Stimulated activated naive B cell treated with anti-CD40 and anti-IgM and Interleukin-4, amounts not matched to agents 10 μg/mL and 1 μg/mL and 100 μg/mL, for 72 hours (primary cell): ENCODE measurements around the gene ENTPD6.

Experiments
- ATAC-seq, 2 donors: fragments of 150-1000 bp; cut with Tn5 transposase; replicated peaks; 2 replicates each; pipeline ENCODE4 v1.10.0; 2021; ENCODE audit warnings: moderate library complexity in 1 of 2
- DNase-seq: peaks from one replicate; pipeline ENCODE4 v3.0.0; 2021
- H3K27ac Mint-ChIP-seq: one replicate; pipeline ENCODE4 v1.8.0; 2022; ENCODE audit warnings: mild to moderate bottlenecking, mixed read lengths
- H3K27me3 Mint-ChIP-seq, 2 donors: one replicate each; pipeline ENCODE4 v1.8.0; 2022; ENCODE audit warnings: mixed read lengths in 2 of 2
- H3K36me3 Mint-ChIP-seq, 2 donors: one replicate each; pipeline ENCODE4 v1.8.0; 2022; ENCODE audit warnings: mixed read lengths in 2 of 2, mild to moderate bottlenecking in 1 of 2
- H3K4me1 Mint-ChIP-seq, 2 donors: one replicate each; pipeline ENCODE4 v1.8.0; 2022; ENCODE audit warnings: mixed read lengths in 2 of 2, mild to moderate bottlenecking in 1 of 2
- H3K4me3 Mint-ChIP-seq, 2 donors: one replicate each; pipeline ENCODE4 v1.8.0; 2022; ENCODE audit warnings: mild to moderate bottlenecking in 2 of 2, mixed read lengths in 2 of 2, moderate library complexity in 1 of 2
- H3K9me3 Mint-ChIP-seq, 2 donors: one replicate each; pipeline ENCODE4 v1.8.0; 2022; ENCODE audit warnings: mixed read lengths in 2 of 2, mild to moderate bottlenecking in 1 of 2

The ENTPD6 gene

DNA sequence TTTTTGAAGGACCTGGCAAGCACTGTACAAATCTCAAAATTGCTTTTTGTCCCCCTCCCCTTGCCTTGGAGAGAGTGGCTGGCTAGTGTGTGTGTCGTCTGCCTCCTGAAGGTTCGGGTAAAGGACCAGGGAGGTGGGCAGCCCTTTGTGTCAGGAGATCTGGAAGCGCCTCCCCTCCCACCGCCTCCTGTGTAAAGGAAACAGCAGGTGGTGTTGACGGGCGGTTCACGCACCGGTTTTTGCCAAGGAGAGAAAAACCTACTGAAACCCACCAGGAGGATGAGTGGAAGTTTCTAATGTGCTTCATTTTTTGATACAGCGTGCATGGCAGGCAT lies 1.2 kb downstream of the ENTPD6 start:
- Mint-ChIP-seq H3K4me1 (peaks cover 27 to 47% of the 10 kb centered on the region in 2 donors), H3K9me3 (no peaks in the 10 kb centered on the region)

DNA sequence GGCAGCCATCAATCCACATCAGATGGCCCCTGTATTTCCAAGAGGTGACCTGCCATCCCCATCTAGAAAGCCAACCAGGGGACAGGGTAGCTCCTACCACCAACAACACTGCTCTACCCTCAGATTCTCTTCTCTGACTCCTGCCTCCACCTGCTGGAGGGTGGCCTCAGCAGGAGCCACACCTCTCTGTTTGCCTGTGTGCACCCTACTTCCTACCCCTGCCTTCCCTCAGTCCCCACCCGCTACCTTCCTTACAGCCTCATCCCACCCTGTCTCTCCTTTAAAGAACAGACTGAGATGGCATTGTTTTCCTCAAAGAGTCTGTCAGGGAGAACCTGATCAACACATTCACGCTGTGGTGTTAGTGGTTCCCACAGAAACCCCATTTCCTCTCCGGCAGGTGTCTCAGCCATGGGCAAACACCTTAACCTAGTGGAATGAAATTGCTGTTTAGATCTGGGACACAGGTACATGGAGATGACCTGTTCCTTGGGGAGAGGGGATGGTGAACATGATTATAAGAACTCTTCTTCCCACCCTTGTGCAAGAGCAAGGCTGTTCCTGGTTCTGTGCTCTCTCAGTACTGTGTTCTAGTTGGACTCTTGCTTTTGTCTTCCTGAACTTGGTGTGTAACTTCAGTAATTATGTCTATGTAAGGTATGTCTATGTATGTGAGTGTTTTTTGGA lies 1.8 kb downstream of the ENTPD6 start:
- DNase-seq (no peak), ATAC-seq (no peak)
- Mint-ChIP-seq H3K4me1 (peaks cover 27 to 50% of the 10 kb centered on the region in 2 donors), H3K27me3 (no peaks in the 10 kb centered on the region), H3K9me3 (no peaks in the 10 kb centered on the region), H3K27ac (no peak overlapping the region), H3K36me3 (peaks cover 14 to 19% of the 10 kb centered on the region in 2 donors), H3K4me3 (peak overlapping the region; percentile 52 to 55)

More for the DNA sequence above, 1.2 kb downstream of the ENTPD6 start:
- ATAC-seq (no peak), DNase-seq (no peak)
- Mint-ChIP-seq H3K36me3 (peaks cover 12 to 19% of the 10 kb centered on the region in 2 donors), H3K27me3 (no peaks in the 10 kb centered on the region), H3K4me3 (peak overlapping the region; percentile 88 to 97), H3K27ac (no peak overlapping the region)

DNA sequence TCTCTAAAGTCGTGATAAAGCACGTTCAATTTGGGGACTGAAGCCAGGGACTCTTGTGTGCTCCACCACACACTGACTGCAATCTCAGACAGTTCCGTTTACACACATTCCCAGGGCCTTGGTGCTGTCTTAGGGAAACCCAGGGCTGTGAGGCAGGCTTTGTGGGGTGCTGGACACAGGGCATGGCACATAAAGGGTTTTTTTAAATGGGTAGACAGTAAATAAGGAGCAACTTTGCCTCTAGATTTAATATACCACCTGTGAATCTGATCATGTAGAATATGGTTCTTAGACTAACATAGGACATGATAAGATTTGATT lies 2.3 kb downstream of the ENTPD6 start:
- H3K27me3 Mint-ChIP-seq, result no peaks in the 10 kb centered on the region
- peaks cover 14 to 19% of the 10 kb centered on the region in 2 donors for H3K36me3 Mint-ChIP-seq
- H3K4me3 Mint-ChIP-seq, result peak overlapping the region in 1 of 2 donors; percentile 7
- DNase-seq, result no peak
- H3K27ac Mint-ChIP-seq, result no peak overlapping the region
- peaks cover 27 to 54% of the 10 kb centered on the region in 2 donors for H3K4me1 Mint-ChIP-seq
- no peaks in the 10 kb centered on the region for H3K9me3 Mint-ChIP-seq
- ATAC-seq, result no peak

DNA sequence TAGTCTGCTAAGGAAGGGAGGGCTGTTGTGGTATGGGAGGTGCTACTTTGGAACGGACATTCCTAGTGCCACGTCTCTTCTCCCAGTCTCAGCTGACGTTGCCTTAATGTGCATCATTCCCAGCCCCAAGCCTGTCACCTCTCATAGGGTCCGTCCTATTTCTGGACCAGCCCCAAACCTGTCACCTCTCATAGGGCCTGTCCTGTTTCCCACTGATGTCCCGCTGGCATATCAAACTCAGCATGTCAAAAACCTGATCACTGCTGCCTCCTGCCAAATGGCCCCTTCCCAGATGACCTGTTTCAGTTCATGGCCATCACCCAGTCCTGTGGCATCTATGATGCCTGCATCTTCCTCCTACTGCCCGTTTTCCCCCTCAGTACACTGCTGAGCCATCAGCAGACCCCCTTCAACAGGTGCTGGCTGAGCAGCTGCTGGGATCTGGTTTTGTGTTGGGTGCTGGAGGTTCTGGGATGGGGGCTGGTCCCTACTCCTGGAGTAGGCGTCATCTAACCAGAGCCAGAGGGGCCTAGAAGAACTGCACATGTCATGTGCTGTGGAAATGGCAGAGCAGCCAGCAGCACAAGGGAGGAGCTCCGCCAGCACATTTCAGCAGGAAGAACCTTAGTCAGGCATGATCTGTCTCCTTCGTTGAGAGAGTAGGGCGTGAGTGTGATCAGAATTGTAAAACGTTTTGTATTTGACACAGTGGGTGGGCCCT lies 3.3 kb downstream of the ENTPD6 start:
- no peaks in the 10 kb centered on the region for H3K27me3 Mint-ChIP-seq
- peaks cover 0 to 5% of the 10 kb centered on the region in 2 donors for H3K9me3 Mint-ChIP-seq

DNA sequence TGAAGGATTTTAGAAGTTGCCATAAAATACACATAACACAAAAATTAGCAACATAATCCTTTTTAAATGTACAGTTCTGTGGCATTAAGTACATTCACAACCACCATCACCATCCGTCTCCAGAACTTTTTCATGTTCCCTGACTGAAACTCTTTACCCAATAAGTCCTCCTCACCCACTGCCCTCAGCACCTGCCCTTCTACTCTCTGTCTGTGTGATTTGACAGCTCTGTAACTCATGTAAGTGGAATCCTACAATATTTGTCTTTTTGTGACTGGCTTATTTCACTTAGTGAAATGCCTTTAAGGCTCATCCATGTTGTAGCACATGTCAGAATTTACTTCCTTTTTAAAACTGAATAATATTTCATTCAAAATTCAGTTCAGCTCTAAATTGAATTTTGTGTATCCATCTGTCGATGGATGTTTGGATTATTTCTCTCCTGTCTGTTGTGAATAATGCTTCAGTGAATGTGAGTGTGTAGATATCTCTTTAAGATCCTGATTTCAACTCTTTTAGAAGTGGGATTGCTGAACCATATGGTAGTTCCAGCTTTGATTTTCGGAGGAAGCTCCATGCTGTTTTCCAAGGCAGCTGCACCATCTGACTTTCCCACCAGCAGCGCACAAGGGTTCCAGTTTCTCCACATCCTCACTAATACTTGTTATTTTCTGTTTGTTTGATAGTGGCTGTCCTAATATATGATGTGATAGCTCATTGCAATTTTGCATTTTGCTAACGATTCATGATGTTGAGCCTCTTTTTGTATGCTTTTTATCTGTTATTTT lies 4.2 kb downstream of the ENTPD6 start:
- DNase-seq, result no peak
- Mint-ChIP-seq H3K4me1 (peaks cover 41 to 69% of the 10 kb centered on the region in 2 donors), H3K27ac (no peak overlapping the region)

More for the DNA sequence above, 3.3 kb downstream of the ENTPD6 start:
- H3K27ac Mint-ChIP-seq, result no peak overlapping the region
- ATAC-seq (no peak), DNase-seq (no peak)
- H3K4me3 Mint-ChIP-seq, result no peak overlapping the region
- H3K36me3 Mint-ChIP-seq, result peaks cover 17 to 28% of the 10 kb centered on the region in 2 donors
- H3K4me1 Mint-ChIP-seq, result peaks cover 35 to 64% of the 10 kb centered on the region in 2 donors

DNA sequence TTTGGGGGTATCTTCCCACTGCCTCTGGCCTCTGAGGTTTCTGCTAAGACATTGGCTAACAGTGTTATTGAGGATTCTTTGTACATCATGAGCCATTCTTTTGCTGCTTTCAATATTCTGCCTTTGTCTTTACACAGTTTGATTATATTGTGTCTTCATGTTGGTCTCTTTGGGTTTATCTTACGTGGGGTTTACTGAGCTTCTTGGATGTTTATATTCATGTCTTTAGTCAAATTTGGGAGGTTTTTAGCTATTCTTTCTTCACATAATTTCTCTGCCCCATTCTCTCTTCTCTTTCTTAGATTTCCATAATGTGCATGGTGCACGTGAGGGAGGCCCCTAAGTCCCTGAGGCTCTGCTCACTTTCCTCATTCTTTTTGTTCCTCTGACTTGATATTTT lies 7.6 kb downstream of the ENTPD6 start:
- Mint-ChIP-seq H3K36me3 (peaks cover 22 to 36% of the 10 kb centered on the region in 2 donors), H3K9me3 (peaks cover 0 to 5% of the 10 kb centered on the region in 2 donors), H3K4me1 (peaks cover 36 to 59% of the 10 kb centered on the region in 2 donors), H3K27me3 (no peaks in the 10 kb centered on the region), H3K27ac (no peak overlapping the region), H3K4me3 (no peak overlapping the region)
- ATAC-seq, result no peak
- DNase-seq, result no peak

More for the DNA sequence above, 4.2 kb downstream of the ENTPD6 start:
- Mint-ChIP-seq H3K9me3 (peaks cover 0 to 5% of the 10 kb centered on the region in 2 donors), H3K27me3 (no peaks in the 10 kb centered on the region), H3K4me3 (no peak overlapping the region), H3K36me3 (peaks cover 17 to 30% of the 10 kb centered on the region in 2 donors)
- no peak for ATAC-seq

DNA sequence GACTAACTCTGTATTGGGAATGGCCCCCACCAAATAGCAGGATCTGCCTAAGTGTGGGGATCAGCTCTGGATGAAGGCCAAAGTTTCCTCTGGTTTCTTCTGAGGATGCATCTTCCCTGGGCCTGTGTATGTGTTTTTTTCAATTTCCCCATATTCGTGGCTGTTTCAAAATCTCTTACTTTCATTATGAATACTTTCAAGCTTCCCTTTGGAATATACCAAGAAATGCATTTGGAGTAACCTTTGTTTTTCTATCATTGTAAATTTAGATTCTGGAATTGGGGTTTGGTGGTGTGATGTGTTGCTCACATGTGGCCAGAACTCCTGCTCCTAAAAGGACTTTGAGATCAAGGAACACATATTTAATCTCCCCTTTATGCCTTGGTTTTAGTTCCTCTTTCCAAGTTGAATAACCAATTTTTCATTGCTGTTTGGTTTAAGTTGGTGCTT lies 8.4 kb downstream of the ENTPD6 start:
- Mint-ChIP-seq H3K27me3 (no peaks in the 10 kb centered on the region), H3K27ac (peak overlapping the region; percentile 70), H3K4me1 (peaks cover 34 to 55% of the 10 kb centered on the region in 2 donors), H3K36me3 (peaks cover 19 to 36% of the 10 kb centered on the region in 2 donors), H3K4me3 (peak overlapping the region; percentile 22 to 54), H3K9me3 (peaks cover 0 to 5% of the 10 kb centered on the region in 2 donors)
- DNase-seq (no peak), ATAC-seq (peak; percentile 49 to 52)

DNA sequence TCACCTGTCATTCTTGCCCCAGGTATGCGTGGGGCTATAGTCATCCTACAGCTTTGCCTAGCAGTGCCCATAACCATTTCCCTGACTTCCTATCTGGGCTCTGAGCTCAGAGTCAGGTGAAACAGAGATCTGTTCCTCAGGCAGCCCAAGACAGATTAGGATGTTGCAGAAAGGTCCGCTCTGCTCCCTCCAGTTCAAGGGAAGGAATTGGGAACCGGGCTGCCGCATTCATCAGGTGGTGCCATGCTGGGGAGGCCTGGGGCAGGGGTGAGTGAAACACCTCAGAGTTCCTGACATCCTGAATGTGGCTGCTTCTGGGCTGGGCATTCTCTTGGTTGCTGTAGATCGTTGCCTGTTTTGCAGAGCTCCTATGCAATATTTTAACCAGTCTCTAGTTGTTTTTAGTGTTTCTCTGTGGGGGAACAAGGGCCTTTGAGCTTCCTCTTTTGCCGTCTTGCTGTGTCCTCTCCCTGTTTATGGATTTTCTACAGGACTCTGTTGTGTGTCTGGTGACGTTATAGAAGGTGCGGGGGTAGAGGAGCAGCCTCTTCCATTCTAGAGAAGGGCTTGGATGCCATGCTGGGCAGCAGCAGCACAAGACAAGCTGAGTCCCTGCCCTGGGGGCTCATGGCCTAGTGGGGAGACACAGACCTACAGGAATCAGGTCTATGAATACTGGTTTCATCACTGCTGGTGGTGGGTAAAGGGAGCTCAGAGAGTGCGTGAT lies 9.2 kb downstream of the ENTPD6 start:
- no peak for DNase-seq
- H3K9me3 Mint-ChIP-seq, result peaks cover 0 to 5% of the 10 kb centered on the region in 2 donors
- no peak for ATAC-seq
- peaks cover 30 to 47% of the 10 kb centered on the region in 2 donors for H3K4me1 Mint-ChIP-seq
- no peaks in the 10 kb centered on the region for H3K27me3 Mint-ChIP-seq
- peaks cover 19 to 35% of the 10 kb centered on the region in 2 donors for H3K36me3 Mint-ChIP-seq
- H3K27ac Mint-ChIP-seq, result peak overlapping the region; percentile 2
- H3K4me3 Mint-ChIP-seq, result no peak overlapping the region

DNA sequence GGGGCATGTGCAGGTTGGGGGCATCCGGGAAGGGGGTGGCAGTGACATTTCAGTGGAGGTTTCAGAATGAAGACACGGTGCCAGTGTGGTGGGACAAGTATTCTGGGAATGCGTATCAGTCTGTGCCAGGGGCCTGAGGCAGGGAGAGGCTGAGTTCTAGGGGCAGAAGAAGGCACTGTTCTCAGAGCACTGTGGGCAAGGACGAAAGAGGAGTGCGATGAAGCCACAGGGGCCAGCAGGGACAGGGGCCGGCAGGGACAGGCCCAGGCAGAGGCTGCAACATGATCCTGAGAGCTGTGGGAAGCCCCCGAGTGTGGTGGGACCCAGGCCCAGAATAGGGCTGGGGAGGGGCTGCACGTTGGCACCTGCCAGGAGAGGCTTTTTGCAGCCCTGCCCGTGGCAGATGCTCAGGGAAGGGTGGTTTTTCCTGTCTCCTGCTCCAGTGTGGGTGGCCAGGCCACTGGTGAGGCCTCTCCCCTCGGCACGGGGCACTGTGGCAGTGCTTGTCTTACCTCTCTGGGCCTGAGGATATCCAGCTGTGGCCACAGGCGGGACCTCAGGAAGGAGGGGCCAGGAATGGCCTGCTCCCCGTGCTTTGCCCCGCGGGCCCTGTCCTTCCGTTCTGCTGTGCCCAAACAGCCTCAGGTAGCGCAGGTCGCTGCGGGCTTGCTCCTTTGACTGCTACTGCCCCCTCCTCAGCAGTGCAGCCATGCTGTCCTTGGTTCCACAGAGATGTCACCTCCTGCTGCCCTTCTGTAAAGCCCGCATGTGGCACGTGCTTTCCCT lies 10.0 kb downstream of the ENTPD6 start:
- Mint-ChIP-seq H3K9me3 (peaks cover 0 to 5% of the 10 kb centered on the region in 2 donors), H3K27me3 (no peaks in the 10 kb centered on the region), H3K36me3 (peaks cover 21 to 36% of the 10 kb centered on the region in 2 donors), H3K27ac (peak overlapping the region; percentile 2), H3K4me3 (no peak overlapping the region), H3K4me1 (peaks cover 30 to 40% of the 10 kb centered on the region in 2 donors)
- no peak for DNase-seq
- no peak for ATAC-seq

DNA sequence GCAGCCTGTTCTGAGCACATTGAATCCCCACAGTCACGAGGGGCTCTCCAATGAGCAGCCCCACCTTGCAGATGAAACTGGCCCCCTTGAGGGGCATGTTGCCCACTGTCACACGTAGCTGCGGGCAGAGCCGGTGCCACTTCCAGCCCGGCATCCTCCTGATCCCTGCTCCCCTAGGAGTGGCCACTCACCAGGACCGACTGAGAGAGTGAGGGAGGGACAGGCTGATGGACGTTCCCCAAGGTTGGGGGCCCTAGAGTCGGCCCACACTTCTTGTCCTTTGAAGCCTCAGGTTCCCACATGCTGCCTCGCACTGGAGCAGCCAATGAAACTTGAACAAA lies 10.5 kb downstream of the ENTPD6 start:
- H3K27me3 Mint-ChIP-seq, result no peaks in the 10 kb centered on the region
- ATAC-seq (no peak), DNase-seq (no peak)
- no peak overlapping the region for H3K4me3 Mint-ChIP-seq
- H3K27ac Mint-ChIP-seq, result no peak overlapping the region
- peaks cover 26 to 40% of the 10 kb centered on the region in 2 donors for H3K4me1 Mint-ChIP-seq
- peaks cover 0 to 5% of the 10 kb centered on the region in 2 donors for H3K9me3 Mint-ChIP-seq
- peaks cover 21 to 32% of the 10 kb centered on the region in 2 donors for H3K36me3 Mint-ChIP-seq

DNA sequence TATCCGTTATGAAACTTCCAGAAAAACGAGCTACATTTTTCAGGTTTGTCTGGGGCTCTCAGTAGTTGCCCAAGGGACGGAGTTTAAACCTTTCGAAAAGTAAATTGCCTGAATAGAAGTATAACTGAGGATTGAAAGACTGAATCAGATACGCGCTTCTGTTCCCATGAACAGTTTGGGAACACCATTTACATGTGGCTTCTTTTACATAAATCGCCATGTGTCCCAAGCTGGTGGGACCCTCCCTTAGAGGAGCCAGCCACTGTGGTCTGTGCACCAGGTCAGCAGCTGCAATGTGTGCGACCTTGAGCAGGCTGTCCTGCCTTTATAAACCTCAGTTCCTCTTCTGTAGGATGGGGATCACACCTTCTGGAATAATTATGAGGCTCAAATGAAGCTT lies 11.0 kb downstream of the ENTPD6 start:
- Mint-ChIP-seq H3K36me3 (peaks cover 24 to 31% of the 10 kb centered on the region in 2 donors), H3K4me1 (peaks cover 25 to 40% of the 10 kb centered on the region in 2 donors), H3K4me3 (no peak overlapping the region), H3K27me3 (no peaks in the 10 kb centered on the region), H3K27ac (no peak overlapping the region), H3K9me3 (peaks cover 0 to 5% of the 10 kb centered on the region in 2 donors)
- ATAC-seq (no peak), DNase-seq (no peak)

DNA sequence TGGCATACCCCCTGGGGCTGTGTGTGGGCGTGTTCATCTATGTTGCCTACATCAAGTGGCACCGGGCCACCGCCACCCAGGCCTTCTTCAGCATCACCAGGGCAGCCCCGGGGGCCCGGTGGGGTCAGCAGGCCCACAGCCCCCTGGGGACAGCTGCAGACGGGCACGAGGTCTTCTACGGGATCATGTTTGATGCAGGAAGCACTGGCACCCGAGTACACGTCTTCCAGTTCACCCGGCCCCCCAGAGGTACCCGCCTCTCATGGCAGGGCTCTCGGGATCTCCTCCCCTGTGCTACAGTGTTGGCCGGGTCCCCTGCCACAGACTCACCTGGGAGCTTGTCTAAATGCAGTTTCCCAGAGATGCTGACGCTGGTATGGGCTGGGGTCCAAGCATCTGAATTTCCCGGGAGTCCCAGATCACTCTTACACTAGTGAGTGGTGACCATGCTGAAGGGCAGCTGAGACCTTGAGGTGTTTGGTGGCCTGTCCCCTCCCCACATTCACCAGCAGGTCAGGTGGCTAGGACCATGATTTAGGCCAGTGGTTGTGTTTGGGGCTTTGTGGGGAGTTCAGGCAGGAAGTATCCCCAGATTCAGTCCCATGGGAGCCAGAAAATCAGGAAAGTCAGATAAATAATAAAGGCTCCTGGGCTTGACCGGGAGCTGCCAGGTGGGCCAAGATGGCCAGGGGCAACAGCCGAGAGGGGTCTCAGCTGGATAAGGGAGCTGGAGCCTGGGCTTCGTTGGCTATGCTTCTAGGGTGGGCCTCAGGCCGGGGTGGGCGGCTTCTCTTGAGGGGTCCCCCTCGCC lies 11.8 kb downstream of the ENTPD6 start:
- Mint-ChIP-seq H3K36me3 (peaks cover 30 to 38% of the 10 kb centered on the region in 2 donors), H3K9me3 (peaks cover 0 to 5% of the 10 kb centered on the region in 2 donors), H3K27ac (no peak overlapping the region), H3K4me1 (peaks cover 25 to 37% of the 10 kb centered on the region in 2 donors), H3K4me3 (no peak overlapping the region), H3K27me3 (no peaks in the 10 kb centered on the region)
- DNase-seq (no peak), ATAC-seq (no peak)
